Ishikawa (cell line): ENCODE measurements around the gene TBC1D22A.

Experiments
- CREB1 ChIP-seq: IDR thresholded peaks from 2 replicates; pipeline ENCODE4 v1.6.1; 2012; ENCODE audit warnings: low read depth
- EP300 ChIP-seq: IDR thresholded peaks from 2 replicates; pipeline ENCODE4 v1.6.1; 2012; ENCODE audit warnings: borderline replicate concordance
- FOXM1 ChIP-seq: IDR thresholded peaks from 2 replicates; pipeline ENCODE4 v1.6.1; 2012; ENCODE audit warnings: low read depth, borderline replicate concordance
- RAD21 ChIP-seq: IDR thresholded peaks from 2 replicates; pipeline ENCODE4 v1.6.1; 2012; ENCODE audit warnings: low read depth
- TAF1 ChIP-seq: IDR thresholded peaks from 2 replicates; pipeline ENCODE4 v1.6.1; 2012; ENCODE audit warnings: low read depth, mild to moderate bottlenecking
- TCF12 ChIP-seq: IDR thresholded peaks from 2 replicates; pipeline ENCODE4 v1.6.1; 2012; ENCODE audit warnings: low read depth
- YY1 ChIP-seq: IDR thresholded peaks from 2 replicates; pipeline ENCODE4 v1.6.1; 2012; ENCODE audit warnings: low read depth
- TF ChIP-seq, protein P1 (sequence below): IDR thresholded peaks from 2 replicates; pipeline ENCODE4 v1.6.1; 2012
- TF ChIP-seq, protein P2 (sequence below): IDR thresholded peaks from 2 replicates; pipeline ENCODE4 v1.6.1; 2012

DNA sequence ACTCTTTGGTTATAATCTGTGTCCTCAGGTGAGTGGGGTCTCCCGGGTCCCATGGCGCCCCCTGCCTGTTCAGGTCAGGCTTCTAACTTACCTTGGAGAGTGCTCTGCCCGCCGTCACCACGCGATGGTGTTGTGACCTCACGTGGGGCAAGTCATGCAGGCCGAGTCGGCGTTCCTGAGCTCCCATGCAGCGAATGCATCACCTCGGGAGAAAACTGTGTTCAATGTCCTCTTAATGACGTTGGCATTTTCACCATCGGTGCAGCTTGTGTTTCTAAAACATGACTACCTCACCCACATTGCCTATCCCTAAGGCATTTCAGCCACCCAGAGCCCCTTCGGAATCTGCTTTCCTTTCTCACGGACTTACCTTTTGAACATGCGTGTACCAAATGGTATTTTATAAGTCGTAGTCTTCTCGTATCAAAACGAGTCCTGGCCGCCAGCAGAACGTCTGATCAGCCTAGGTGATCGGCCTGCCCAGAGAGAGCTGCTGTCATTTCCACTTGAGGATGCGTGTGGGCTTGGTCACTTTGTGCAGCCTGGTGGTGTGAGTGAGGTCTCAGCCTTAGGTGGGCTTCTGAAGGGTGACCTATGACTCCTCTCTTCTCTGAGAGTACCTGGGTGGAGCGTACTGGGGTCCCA lies 64.8 kb downstream of the TBC1D22A start:
- TF ChIP-seq TCF12 (no peak), EP300 (no peak), TAF1 (no peak), FOXM1 (no peak), YY1 (no peak), RAD21 (no peak), CREB1 (no peak)
- TF ChIP-seq, protein P1, sequence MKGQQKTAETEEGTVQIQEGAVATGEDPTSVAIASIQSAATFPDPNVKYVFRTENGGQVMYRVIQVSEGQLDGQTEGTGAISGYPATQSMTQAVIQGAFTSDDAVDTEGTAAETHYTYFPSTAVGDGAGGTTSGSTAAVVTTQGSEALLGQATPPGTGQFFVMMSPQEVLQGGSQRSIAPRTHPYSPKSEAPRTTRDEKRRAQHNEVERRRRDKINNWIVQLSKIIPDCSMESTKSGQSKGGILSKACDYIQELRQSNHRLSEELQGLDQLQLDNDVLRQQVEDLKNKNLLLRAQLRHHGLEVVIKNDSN: no peak
- TF ChIP-seq, protein P2, sequence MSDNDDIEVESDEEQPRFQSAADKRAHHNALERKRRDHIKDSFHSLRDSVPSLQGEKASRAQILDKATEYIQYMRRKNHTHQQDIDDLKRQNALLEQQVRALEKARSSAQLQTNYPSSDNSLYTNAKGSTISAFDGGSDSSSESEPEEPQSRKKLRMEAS: no peak
